ENCODE results near the gene GRIA3.

The GRIA3 gene

DNA sequence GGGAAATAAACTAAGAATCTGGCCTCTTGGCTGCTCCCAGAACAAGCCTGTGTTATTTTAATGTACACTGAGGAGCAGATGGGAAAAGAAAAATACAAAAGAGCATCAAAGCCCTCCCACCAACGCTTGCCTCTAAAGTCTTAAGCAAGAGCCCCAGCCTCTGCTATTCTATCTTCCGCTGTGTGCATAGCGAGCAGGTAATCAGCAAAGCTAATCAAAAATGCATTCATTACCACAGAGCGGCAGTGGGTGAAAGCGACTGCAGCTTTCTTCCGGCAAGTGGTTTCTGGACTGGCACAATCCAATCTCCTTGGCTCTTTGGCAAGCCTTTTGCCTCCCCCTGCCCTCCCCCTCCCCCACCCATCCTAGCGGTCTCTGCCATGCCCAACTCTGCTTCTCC is 13.5 kb upstream of the GRIA3 start:
- H3K9me3 ChIP-seq (ENCODE audit: control insufficient read depth, low read length): no peaks in the 10 kb centered on the region
- no peaks in the 10 kb centered on the region for H3K36me3 ChIP-seq (ENCODE audit: control insufficient read depth, insufficient read depth, low read length)
- no peaks in the 10 kb centered on the region for H3K27me3 ChIP-seq (ENCODE audit: control insufficient read depth, insufficient read depth, low read length)
- no peak overlapping the region for H3K4me3 ChIP-seq (ENCODE audit: low read depth, low read length)
- no peak overlapping the region for H3K9ac ChIP-seq
- H3K4me2 ChIP-seq (ENCODE audit: low read length): no peak overlapping the region
- no peaks in the 10 kb centered on the region for H3K79me2 ChIP-seq
- H2AFZ ChIP-seq: no peak overlapping the region
- H3K27ac ChIP-seq: no peak overlapping the region
- H3K4me1 ChIP-seq: no peaks in the 10 kb centered on the region
- TF ChIP-seq, protein P1, sequence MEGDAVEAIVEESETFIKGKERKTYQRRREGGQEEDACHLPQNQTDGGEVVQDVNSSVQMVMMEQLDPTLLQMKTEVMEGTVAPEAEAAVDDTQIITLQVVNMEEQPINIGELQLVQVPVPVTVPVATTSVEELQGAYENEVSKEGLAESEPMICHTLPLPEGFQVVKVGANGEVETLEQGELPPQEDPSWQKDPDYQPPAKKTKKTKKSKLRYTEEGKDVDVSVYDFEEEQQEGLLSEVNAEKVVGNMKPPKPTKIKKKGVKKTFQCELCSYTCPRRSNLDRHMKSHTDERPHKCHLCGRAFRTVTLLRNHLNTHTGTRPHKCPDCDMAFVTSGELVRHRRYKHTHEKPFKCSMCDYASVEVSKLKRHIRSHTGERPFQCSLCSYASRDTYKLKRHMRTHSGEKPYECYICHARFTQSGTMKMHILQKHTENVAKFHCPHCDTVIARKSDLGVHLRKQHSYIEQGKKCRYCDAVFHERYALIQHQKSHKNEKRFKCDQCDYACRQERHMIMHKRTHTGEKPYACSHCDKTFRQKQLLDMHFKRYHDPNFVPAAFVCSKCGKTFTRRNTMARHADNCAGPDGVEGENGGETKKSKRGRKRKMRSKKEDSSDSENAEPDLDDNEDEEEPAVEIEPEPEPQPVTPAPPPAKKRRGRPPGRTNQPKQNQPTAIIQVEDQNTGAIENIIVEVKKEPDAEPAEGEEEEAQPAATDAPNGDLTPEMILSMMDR (IDR thresholded peaks at IDR 0.05): no peak

DNA sequence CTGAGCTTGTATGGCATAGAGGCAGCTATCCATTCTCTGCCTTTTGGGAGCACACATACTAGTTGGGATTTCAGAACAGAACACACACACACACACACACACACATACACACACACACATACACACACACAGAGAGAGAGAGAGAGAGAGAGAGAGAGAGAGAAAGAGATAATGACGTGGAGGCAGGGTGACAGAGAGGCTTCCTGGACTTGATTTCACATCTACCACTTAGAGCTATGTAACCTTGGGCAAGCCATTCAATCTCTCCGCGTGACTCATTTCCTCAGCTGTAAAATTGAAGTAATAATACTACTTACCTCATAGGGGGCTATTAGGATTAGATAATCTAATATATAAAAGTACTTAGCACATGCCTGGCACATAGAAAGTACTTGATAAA is 12.3 kb upstream of the GRIA3 start:
- no peak overlapping the region for H3K27ac ChIP-seq
- TF ChIP-seq, protein P1 (IDR thresholded peaks at IDR 0.05): no peak

DNA sequence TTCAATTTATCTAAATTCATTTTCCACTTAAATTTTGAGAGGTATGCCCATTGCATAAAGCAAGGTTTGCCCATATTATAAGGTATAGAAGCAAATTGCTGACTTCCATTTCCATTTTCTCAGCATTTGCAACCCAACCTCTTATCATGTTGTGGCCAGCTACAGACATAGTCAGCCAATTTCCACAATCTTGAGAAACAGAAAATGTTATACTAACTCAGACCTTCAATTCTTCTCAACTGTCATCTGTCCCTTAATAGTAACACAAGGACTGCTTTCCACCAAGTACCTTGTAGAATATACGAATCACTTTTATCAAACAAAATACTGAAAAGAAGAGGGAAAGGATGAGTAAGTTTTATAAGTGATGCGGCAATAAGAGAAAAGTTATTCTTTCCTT is 11.2 kb upstream of the GRIA3 start:
- H3K4me1 ChIP-seq: no peaks in the 10 kb centered on the region
- TF ChIP-seq, protein P1 (IDR thresholded peaks at IDR 0.05): no peak
- H3K9ac ChIP-seq: no peak overlapping the region
- H3K79me2 ChIP-seq: no peaks in the 10 kb centered on the region
- no peak overlapping the region for H3K4me3 ChIP-seq (ENCODE audit: low read depth, low read length)
- no peaks in the 10 kb centered on the region for H3K36me3 ChIP-seq (ENCODE audit: control insufficient read depth, insufficient read depth, low read length)
- H3K27me3 ChIP-seq (ENCODE audit: control insufficient read depth, insufficient read depth, low read length): no peaks in the 10 kb centered on the region
- H3K9me3 ChIP-seq (ENCODE audit: control insufficient read depth, low read length): no peaks in the 10 kb centered on the region
- H3K27ac ChIP-seq: no peak overlapping the region
- no peak overlapping the region for H3K4me2 ChIP-seq (ENCODE audit: low read length)
- no peak overlapping the region for H2AFZ ChIP-seq

More for the DNA sequence above, 12.3 kb upstream of the GRIA3 start:
- Histone ChIP-seq H3K4me1 (no peaks in the 10 kb centered on the region), H3K4me2 (ENCODE audit: low read length) (no peak overlapping the region), H2AFZ (no peak overlapping the region), H3K9me3 (ENCODE audit: control insufficient read depth, low read length) (no peaks in the 10 kb centered on the region), H3K4me3 (ENCODE audit: low read depth, low read length) (no peak overlapping the region), H3K79me2 (no peaks in the 10 kb centered on the region), H3K27me3 (ENCODE audit: control insufficient read depth, insufficient read depth, low read length) (no peaks in the 10 kb centered on the region), H3K36me3 (ENCODE audit: control insufficient read depth, insufficient read depth, low read length) (no peaks in the 10 kb centered on the region), H3K9ac (no peak overlapping the region)

DNA sequence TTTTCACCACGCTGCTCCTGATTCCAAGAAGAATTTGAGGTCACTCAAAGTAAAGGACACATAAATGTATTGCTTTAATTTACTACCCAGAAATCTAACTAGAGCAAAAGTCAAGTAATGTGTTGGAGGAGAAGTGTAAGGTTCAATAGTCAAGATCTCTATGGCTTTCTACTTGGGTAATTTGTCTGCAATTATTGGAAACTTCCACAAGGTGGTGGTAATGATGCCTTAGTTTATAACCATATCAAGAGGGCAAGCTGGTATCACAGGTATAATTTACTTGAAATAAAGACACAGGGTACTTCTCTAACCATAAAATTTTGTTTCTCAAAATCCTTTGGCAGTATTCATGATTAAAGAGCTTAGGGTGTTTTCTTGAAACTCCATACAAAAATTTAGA is 10.2 kb upstream of the GRIA3 start:
- H3K79me2 ChIP-seq: no peaks in the 10 kb centered on the region
- no peak overlapping the region for H3K9ac ChIP-seq
- no peaks in the 10 kb centered on the region for H3K9me3 ChIP-seq (ENCODE audit: control insufficient read depth, low read length)
- no peak overlapping the region for H3K4me2 ChIP-seq (ENCODE audit: low read length)
- H3K4me3 ChIP-seq (ENCODE audit: low read depth, low read length): no peak overlapping the region
- TF ChIP-seq, protein P1 (IDR thresholded peaks at IDR 0.05): peak; percentile 35
- no peaks in the 10 kb centered on the region for H3K4me1 ChIP-seq
- no peak overlapping the region for H2AFZ ChIP-seq
- no peaks in the 10 kb centered on the region for H3K27me3 ChIP-seq (ENCODE audit: control insufficient read depth, insufficient read depth, low read length)
- H3K36me3 ChIP-seq (ENCODE audit: control insufficient read depth, insufficient read depth, low read length): no peaks in the 10 kb centered on the region
- H3K27ac ChIP-seq: no peak overlapping the region

DNA sequence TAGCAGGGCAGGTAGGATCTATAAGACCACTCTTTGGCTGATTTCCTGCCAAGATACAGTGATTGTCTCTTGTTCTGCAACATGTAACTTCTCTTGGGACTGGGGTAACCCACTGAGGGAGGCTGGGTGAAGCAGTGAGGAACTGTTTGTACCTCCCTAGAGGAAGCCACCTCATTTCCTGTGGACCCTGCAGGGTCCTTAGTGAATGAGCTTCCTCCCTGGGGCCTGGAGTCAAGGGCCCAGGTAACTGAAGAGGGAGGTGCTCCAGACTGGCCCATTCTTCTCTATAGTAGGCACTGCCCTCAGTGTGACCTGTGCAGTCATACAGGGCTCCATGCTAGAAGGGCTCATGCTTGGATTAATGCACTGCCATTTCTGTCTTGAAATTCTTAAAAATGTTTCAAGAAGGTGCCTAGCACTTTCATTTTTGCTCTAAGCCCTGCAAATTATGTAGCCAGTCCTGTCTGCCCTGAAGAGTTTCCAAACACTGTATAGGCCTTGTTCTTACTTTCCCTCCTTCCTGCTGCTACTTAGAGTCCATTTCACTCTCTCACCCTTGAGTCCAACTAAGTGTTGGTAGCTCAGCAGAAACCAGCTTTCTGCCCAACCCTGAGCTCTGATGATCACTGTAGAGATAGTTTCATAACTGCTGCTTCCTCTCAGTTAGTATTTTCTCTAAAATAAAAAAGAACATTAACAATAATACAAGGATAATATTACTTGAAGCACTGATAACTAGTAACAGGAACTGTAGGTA is 8.5 kb upstream of the GRIA3 start:
- Histone ChIP-seq H3K27ac (no peak overlapping the region), H3K4me2 (ENCODE audit: low read length) (no peak overlapping the region), H3K36me3 (ENCODE audit: control insufficient read depth, insufficient read depth, low read length) (no peaks in the 10 kb centered on the region), H3K4me1 (no peaks in the 10 kb centered on the region), H3K79me2 (no peaks in the 10 kb centered on the region), H2AFZ (no peak overlapping the region), H3K27me3 (ENCODE audit: control insufficient read depth, insufficient read depth, low read length) (no peaks in the 10 kb centered on the region), H3K4me3 (ENCODE audit: low read depth, low read length) (no peak overlapping the region), H3K9me3 (ENCODE audit: control insufficient read depth, low read length) (no peaks in the 10 kb centered on the region), H3K9ac (no peak overlapping the region)
- TF ChIP-seq, protein P1 (IDR thresholded peaks at IDR 0.05): no peak

Data from parathyroid adenoma (tissue), 2 donors.